Measurements from ENCODE around the gene PALLD. TPM values are rescaled to one million over a fixed set of nuclear protein-coding genes. Genes with fewer than 3 reads are reported as not detected.

Gene PALLD
- total and polyA plus RNA-seq, 2 of the 13 experiments (the other 11 are each of a cell fraction or from before 2014, with no cell fraction given): 0.50 to 1.5 TPM

DNA sequence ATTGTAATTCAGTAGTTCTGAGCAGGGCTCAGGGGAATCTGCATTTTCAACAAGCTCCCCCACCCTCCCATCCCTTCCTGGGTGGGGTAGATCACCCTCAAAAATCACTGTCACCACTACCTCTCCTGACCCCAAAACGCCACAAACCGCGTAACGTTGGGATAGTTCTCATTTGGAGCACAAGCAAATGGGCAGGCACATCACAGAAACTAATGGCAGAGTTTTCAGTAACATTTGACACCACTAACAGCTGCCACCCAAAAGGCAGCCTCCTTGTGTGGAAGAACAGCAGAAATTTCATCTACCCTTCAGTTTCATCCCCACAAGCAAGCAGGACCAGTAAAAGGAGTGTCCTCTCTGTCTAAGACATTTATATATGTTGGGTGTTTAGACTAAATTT lies 132.7 kb downstream of the PALLD start:
- Histone ChIP-seq H3K9ac (ENCODE audit: insufficient read depth, low read depth, low read length) (no peak overlapping the region), H3K9me3 (ENCODE audit: low read length) (no peaks in the 10 kb centered on the region), H3K79me2 (ENCODE audit: insufficient read depth, low read length) (no peaks in the 10 kb centered on the region), H3K4me3 (replicated peaks in 1 of 3; ENCODE audit: insufficient read depth in 1 of 3, low read depth in 2 of 3, low read length in 3 of 3) (no peak overlapping the region), H3K4me2 (ENCODE audit: low read depth, low read length) (no peak overlapping the region), H4K20me1 (ENCODE audit: insufficient read depth, low read length) (no peaks in the 10 kb centered on the region), H3K36me3 (replicated peaks in 1 of 2; ENCODE audit: control insufficient read depth in 1 of 2, insufficient read depth in 2 of 2, low read length in 2 of 2) (no peaks in the 10 kb centered on the region), H3K27ac (ENCODE audit: extremely low read length, insufficient read depth, low read length) (no peak overlapping the region), H3K27me3 (ENCODE audit: control insufficient read depth in 1 of 2, insufficient read depth in 2 of 2, low read length in 2 of 2) (peaks cover 0 to 24% of the 10 kb centered on the region in 2 experiments; a peak in 4 of 5 replicates), H2AFZ (ENCODE audit: low read length) (no peak overlapping the region), H3K4me1 (ENCODE audit: insufficient read depth, low read length) (0 out of 2 replicates have a peak, but pooled peaks cover 10% of the 10 kb centered on the region)
- POLR2A ChIA-PET: no interaction called here
- in situ Hi-C loops (cut with HindIII; ENCODE audit: extremely low pct_ligation_motif_present, low pct_unique_long_range_greater_than_20kb): no loop called here
- TF ChIP-seq TBL1XR1 (IDR thresholded peaks at IDR 0.05; ENCODE audit: borderline replicate concordance, low read length, partially characterized antibody) (no peak), ZNF253 (CRISPR knock-in tag; IDR thresholded peaks at IDR 0.05; ENCODE audit: borderline replicate concordance) (no peak), ZNF557 (CRISPR knock-in tag; IDR thresholded peaks at IDR 0.05) (no peak), ZNF263 (CRISPR knock-in tag; IDR thresholded peaks at IDR 0.05) (no peak), KLF16 (CRISPR knock-in tag; IDR thresholded peaks at IDR 0.05) (no peak), MAZ (IDR thresholded peaks at IDR 0.05; ENCODE audit: borderline replicate concordance, low read depth, low read length) (no peak), MAZ (CRISPR knock-in tag; IDR thresholded peaks at IDR 0.05; ENCODE audit: low read depth) (no peak), ZNF256 (CRISPR knock-in tag; conservative IDR thresholded peaks at IDR 0.05) (no peak), ZHX1 (CRISPR knock-in tag; IDR thresholded peaks at IDR 0.05; ENCODE audit: low read depth) (no peak), SMAD1 (CRISPR knock-in tag; IDR thresholded peaks at IDR 0.05; ENCODE audit: borderline replicate concordance, low read depth) (no peak), TEAD3 (CRISPR knock-in tag; optimal IDR thresholded peaks at IDR 0.05; ENCODE audit: borderline replicate concordance) (no peak), NR3C1 (CRISPR knock-in tag; IDR thresholded peaks at IDR 0.05) (no peak), ATF7 (IDR thresholded peaks at IDR 0.05) (no peak), ATF7 (CRISPR knock-in tag; IDR thresholded peaks at IDR 0.05) (no peak)
- FAIRE-seq: no peak
- WGBS (ENCODE audit: low lambda C conversion rate): 42% methylated on average over 4 of the region's 4 CpGs
- CTCF ChIA-PET (ENCODE audit: low intra/inter-chr PET ratio, low total read pairs): no interaction called here
- no peak for ATAC-seq
- no TSS peak for BruUV-seq (replicated peaks)
- intact Hi-C loops (cut with micrococcal nuclease; ENCODE audit: unreplicated experiment): no loop called here
- no peak for DNase-seq (ENCODE audit: low spot score)
